ENCODE data around the gene MAN1A1.

The MAN1A1 gene

GRCh38 chr6:119284861-119285521 lies 64.6 kb downstream of the MAN1A1 start:
- Histone ChIP-seq H3F3A (ENCODE audit: control insufficient read depth, insufficient read depth) (no peaks in the 10 kb centered on the region), H3K4me1 (ENCODE audit: control insufficient read depth, low read length) (no peaks in the 10 kb centered on the region), H3K79me2 (ENCODE audit: control insufficient read depth, low read length) (no peaks in the 10 kb centered on the region), H4K20me1 (ENCODE audit: control insufficient read depth, insufficient read depth, low read depth, low read length) (no peaks in the 10 kb centered on the region), H3K4me2 (ENCODE audit: low read length) (no peak overlapping the region), H3K4me3 (ENCODE audit: low read length) (no peak overlapping the region), H3K36me3 (ENCODE audit: control insufficient read depth, low read length) (no peaks in the 10 kb centered on the region), H3K9me3 (ENCODE audit: control insufficient read depth, insufficient read depth, low read length) (no peaks in the 10 kb centered on the region), H3K27me3 (ENCODE audit: control insufficient read depth, low read length) (no peaks in the 10 kb centered on the region), H3K9me2 (replicated peaks; ENCODE audit: control insufficient read depth, low read length) (no peaks in the 10 kb centered on the region), H3K27ac (ENCODE audit: low read depth, low read length) (no peak overlapping the region)
- TF ChIP-seq EZH2phosphoT487 (IDR thresholded peaks at IDR 0.05; ENCODE audit: borderline replicate concordance, low read length) = no peak
- TF ChIP-seq, protein P1, sequence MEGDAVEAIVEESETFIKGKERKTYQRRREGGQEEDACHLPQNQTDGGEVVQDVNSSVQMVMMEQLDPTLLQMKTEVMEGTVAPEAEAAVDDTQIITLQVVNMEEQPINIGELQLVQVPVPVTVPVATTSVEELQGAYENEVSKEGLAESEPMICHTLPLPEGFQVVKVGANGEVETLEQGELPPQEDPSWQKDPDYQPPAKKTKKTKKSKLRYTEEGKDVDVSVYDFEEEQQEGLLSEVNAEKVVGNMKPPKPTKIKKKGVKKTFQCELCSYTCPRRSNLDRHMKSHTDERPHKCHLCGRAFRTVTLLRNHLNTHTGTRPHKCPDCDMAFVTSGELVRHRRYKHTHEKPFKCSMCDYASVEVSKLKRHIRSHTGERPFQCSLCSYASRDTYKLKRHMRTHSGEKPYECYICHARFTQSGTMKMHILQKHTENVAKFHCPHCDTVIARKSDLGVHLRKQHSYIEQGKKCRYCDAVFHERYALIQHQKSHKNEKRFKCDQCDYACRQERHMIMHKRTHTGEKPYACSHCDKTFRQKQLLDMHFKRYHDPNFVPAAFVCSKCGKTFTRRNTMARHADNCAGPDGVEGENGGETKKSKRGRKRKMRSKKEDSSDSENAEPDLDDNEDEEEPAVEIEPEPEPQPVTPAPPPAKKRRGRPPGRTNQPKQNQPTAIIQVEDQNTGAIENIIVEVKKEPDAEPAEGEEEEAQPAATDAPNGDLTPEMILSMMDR (IDR thresholded peaks at IDR 0.05; ENCODE audit: low read depth, low read length, poor library complexity, severe bottlenecking) = peak; percentile 18

- Histone ChIP-seq H3K4me1 (ENCODE audit: control insufficient read depth, low read length) (no peaks in the 10 kb centered on the region), H3F3A (ENCODE audit: control insufficient read depth, insufficient read depth) (no peaks in the 10 kb centered on the region), H3K27ac (ENCODE audit: low read depth, low read length) (no peak overlapping the region), H3K4me2 (ENCODE audit: low read length) (no peak overlapping the region), H3K4me3 (ENCODE audit: low read length) (no peak overlapping the region), H3K79me2 (ENCODE audit: control insufficient read depth, low read length) (no peaks in the 10 kb centered on the region), H4K20me1 (ENCODE audit: control insufficient read depth, insufficient read depth, low read depth, low read length) (no peaks in the 10 kb centered on the region), H3K36me3 (ENCODE audit: control insufficient read depth, low read length) (no peaks in the 10 kb centered on the region), H3K9me2 (replicated peaks; ENCODE audit: control insufficient read depth, low read length) (no peaks in the 10 kb centered on the region), H3K27me3 (ENCODE audit: control insufficient read depth, low read length) (no peaks in the 10 kb centered on the region), H3K9me3 (ENCODE audit: control insufficient read depth, insufficient read depth, low read length) (no peaks in the 10 kb centered on the region)
- TF ChIP-seq, protein P1 (IDR thresholded peaks at IDR 0.05; ENCODE audit: low read depth, low read length, poor library complexity, severe bottlenecking) = no peak
- TF ChIP-seq EZH2phosphoT487 (IDR thresholded peaks at IDR 0.05; ENCODE audit: borderline replicate concordance, low read length) = no peak
Measured at GRCh38 chr6:119283979-119284545, 65.5 kb downstream of the MAN1A1 start.

DNA sequence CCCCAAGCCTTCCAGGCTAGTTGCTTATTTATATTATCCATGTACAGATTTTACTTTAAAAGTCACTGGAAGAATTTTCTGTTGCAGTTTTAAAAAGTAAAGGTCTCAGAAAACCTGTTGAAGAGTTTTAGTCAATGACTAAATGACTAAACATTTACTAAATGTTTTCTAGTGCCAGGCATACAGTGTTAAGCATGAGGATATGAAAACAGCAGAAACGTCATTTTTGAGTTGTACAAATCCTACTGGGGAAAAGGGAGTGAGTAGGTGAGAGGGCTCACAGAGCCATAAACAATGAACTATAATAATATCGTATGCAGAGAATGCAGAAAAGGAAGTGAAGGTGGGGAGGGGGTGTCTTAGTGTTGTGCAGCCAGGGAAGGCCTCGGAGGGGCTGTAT lies 66.3 kb downstream of the MAN1A1 start:
- H4K20me1 ChIP-seq (ENCODE audit: control insufficient read depth, insufficient read depth, low read depth, low read length) = no peaks in the 10 kb centered on the region
- no peaks in the 10 kb centered on the region for H3K79me2 ChIP-seq (ENCODE audit: control insufficient read depth, low read length)
- H3K4me2 ChIP-seq (ENCODE audit: low read length) = no peak overlapping the region
- H3K27ac ChIP-seq (ENCODE audit: low read depth, low read length) = no peak overlapping the region
- no peaks in the 10 kb centered on the region for H3K4me1 ChIP-seq (ENCODE audit: control insufficient read depth, low read length)
- H3K9me2 ChIP-seq (replicated peaks; ENCODE audit: control insufficient read depth, low read length) = no peaks in the 10 kb centered on the region
- no peaks in the 10 kb centered on the region for H3K27me3 ChIP-seq (ENCODE audit: control insufficient read depth, low read length)
- no peaks in the 10 kb centered on the region for H3K36me3 ChIP-seq (ENCODE audit: control insufficient read depth, low read length)
- no peak overlapping the region for H3K4me3 ChIP-seq (ENCODE audit: low read length)
- H3K9me3 ChIP-seq (ENCODE audit: control insufficient read depth, insufficient read depth, low read length) = no peaks in the 10 kb centered on the region
- TF ChIP-seq, protein P1 (IDR thresholded peaks at IDR 0.05; ENCODE audit: low read depth, low read length, poor library complexity, severe bottlenecking) = no peak
- no peak for TF ChIP-seq EZH2phosphoT487 (IDR thresholded peaks at IDR 0.05; ENCODE audit: borderline replicate concordance, low read length)
- no peaks in the 10 kb centered on the region for H3F3A ChIP-seq (ENCODE audit: control insufficient read depth, insufficient read depth)
